K562 (cell line): ENCODE measurements around the gene CRLF1. TPM values are rescaled to one million over a fixed set of nuclear protein-coding genes. Genes with fewer than 3 reads are reported as not detected.

Experiments
- ARHGAP35 ChIP-seq: fragments of 450-650 bp; IDR thresholded peaks from 2 replicates; pipeline ENCODE4 v1.6.1; 2018; ENCODE audit not compliant: partially characterized antibody
- CREB1 ChIP-seq, 2 experiments: sonication (generic) in 1 of 2; formaldehyde crosslinking in 1 of 2; IDR thresholded peaks; 2 replicates each; pipeline versions ENCODE4 v1.6.1 to v1.8.0; 2012 to 2022; ENCODE audit warnings: inconsistent platforms in 1 of 2, mild to moderate bottlenecking in 1 of 2, missing genetic modification reagents in 1 of 2, moderate library complexity in 1 of 2
- JUN ChIP-seq, 2 experiments: sonication (generic) in 1 of 2; formaldehyde crosslinking in 1 of 2; IDR thresholded peaks; 2 replicates each; pipeline versions ENCODE4 v1.6.1 to v1.8.0; 2012 to 2022; ENCODE audit warnings: borderline replicate concordance in 2 of 2, mild to moderate bottlenecking in 2 of 2, improper control_type of control experiment in 1 of 2, low read depth in 1 of 2, low read length in 1 of 2, missing genetic modification reagents in 1 of 2
- MNT ChIP-seq, 2 experiments: fragments of 450-650 bp; conservative IDR thresholded peaks; 2 replicates each; pipeline ENCODE4 v1.6.1; 2017; ENCODE audit warnings: mild to moderate bottlenecking in 2 of 2, moderate library complexity in 2 of 2
- MYNN ChIP-seq, 2 experiments: sonication (generic); formaldehyde crosslinking in 1 of 2; IDR thresholded peaks; 2 replicates each; pipeline versions ENCODE4 v1.5.0 to v1.6.1; 2016 to 2020; ENCODE audit warnings: antibody characterized with exemption in 1 of 2, missing genetic modification reagents in 1 of 2
- SAFB ChIP-seq: fragments of 200-400 bp; formaldehyde crosslinking; IDR thresholded peaks from 2 replicates; pipeline ENCODE4 v1.6.1; 2017; ENCODE audit warnings: low read depth, low read length, borderline replicate concordance
- SMARCE1 ChIP-seq: fragments of 450-650 bp; IDR thresholded peaks from 2 replicates; pipeline ENCODE4 v1.7.1; 2016; ENCODE audit warnings: mild to moderate bottlenecking
- SRSF1 ChIP-seq: fragments of 200-400 bp; formaldehyde crosslinking; IDR thresholded peaks from 2 replicates; pipeline ENCODE4 v1.6.1; 2017; ENCODE audit warnings: mild to moderate bottlenecking, low read depth, low read length, moderate library complexity
- TAF7 ChIP-seq: fragments of 450-650 bp; IDR thresholded peaks from 2 replicates; pipeline ENCODE4 v1.6.1; 2016; ENCODE audit warnings: missing genetic modification characterization, missing compliant biosample characterization
- TCF7L2 ChIP-seq: fragments of 150-350 bp; IDR thresholded peaks from 2 replicates; pipeline ENCODE4 v1.6.1; 2016; ENCODE audit warnings: low read depth, mild to moderate bottlenecking, low read length, moderate library complexity
- YBX1 ChIP-seq: fragments of 450-650 bp; IDR thresholded peaks from 2 replicates; pipeline ENCODE4 v1.7.1; 2016; ENCODE audit warnings: mild to moderate bottlenecking
- ZNF79 ChIP-seq: fragments of 250-450 bp; sonication (Bioruptor Pico); IDR thresholded peaks from 2 replicates; pipeline ENCODE4 v1.4.0; 2020; ENCODE audit warnings: low read depth, mild to moderate bottlenecking, moderate library complexity
- polyA plus RNA-seq, 8 experiments: library from polyadenylated mRNA; depleted of rRNA in 4 of 8; stranded (reverse) in 5 of 8; unstranded in 3 of 8; fragments of >200 nt; fragmentation: Nextera tagmentation in 2 of 8; fragmentation: Illumina TruSeq in 1 of 8; extraction: Ambion mirVana in 2 of 8; extraction: Trizol in 1 of 8; gene quantifications; 2 replicates each; pipeline versions ENCODE4 v1.2.1 to v1.2.3, GENCODE V29; 2011 to 2014; ENCODE audit warnings: inconsistent platforms in 1 of 8, missing spikeins in 1 of 8
- total RNA-seq, 7 experiments: library from RNA; depleted of rRNA in 6 of 7; stranded (reverse); fragments of >200 nt in 6 of 7; fragmentation: Illumina TruSeq in 2 of 7; extraction: Trizol in 2 of 7; gene quantifications; 2 replicates each; pipeline versions ENCODE4 v1.2.1 to v1.2.3, GENCODE V29; 2011 to 2021; ENCODE audit warnings: low replicate concordance in 1 of 7
- TF ChIP-seq, protein P1 (sequence below): fragments of 450-650 bp; IDR thresholded peaks from 2 replicates; pipeline ENCODE4 v1.6.1; 2016; ENCODE audit warnings: low read depth, mild to moderate bottlenecking, moderate library complexity

The CRLF1 gene
- total and polyA plus RNA-seq, 9 of the 15 experiments (the other 6 are each of a cell fraction or from before 2014, with no cell fraction given) = 0.85 to 3.6 (median 1.7) TPM

- TF ChIP-seq JUN (IDR thresholded peaks at IDR 0.05; ENCODE audit: borderline replicate concordance, low read depth, low read length) = no peak
- TF ChIP-seq JUN (CRISPR knock-in tag; IDR thresholded peaks at IDR 0.05; ENCODE audit: borderline replicate concordance) = 0 out of 2 replicates have a peak, but pooled peaks have one; percentile 34
- TF ChIP-seq CREB1 (IDR thresholded peaks at IDR 0.05) = peak; percentile 69
- TF ChIP-seq CREB1 (CRISPR knock-in tag; IDR thresholded peaks at IDR 0.05) = peak; percentile 71; the same call in 1 of the 2 replicates
- no peak for TF ChIP-seq SMARCE1
- TF ChIP-seq TAF7 (tag) = no peak
- no peak for TF ChIP-seq ARHGAP35
- no peak for TF ChIP-seq SAFB
- no peak for TF ChIP-seq YBX1
- TF ChIP-seq TCF7L2 = no peak
- TF ChIP-seq MYNN (IDR thresholded peaks at IDR 0.05) = 0 out of 2 replicates have a peak, but pooled peaks have one; percentile 21
- no peak for TF ChIP-seq MYNN (CRISPR knock-in tag; IDR thresholded peaks at IDR 0.05)
- TF ChIP-seq ZNF79 (CRISPR knock-in tag) = no peak
- TF ChIP-seq, protein P1, sequence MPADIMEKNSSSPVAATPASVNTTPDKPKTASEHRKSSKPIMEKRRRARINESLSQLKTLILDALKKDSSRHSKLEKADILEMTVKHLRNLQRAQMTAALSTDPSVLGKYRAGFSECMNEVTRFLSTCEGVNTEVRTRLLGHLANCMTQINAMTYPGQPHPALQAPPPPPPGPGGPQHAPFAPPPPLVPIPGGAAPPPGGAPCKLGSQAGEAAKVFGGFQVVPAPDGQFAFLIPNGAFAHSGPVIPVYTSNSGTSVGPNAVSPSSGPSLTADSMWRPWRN = no peak
- TF ChIP-seq SRSF1 = no peak
- peak; percentile 73 to 74 for TF ChIP-seq MNT (conservative IDR thresholded peaks at IDR 0.05)
Observed at GRCh38 chr19:18590273-18591272, 16.0 kb downstream of the CRLF1 start (continued).
